GM18511 (cell line): ENCODE results near the gene OGG1.
A peak's percentile ranks its signal among the peaks of the same experiment; 100 is the strongest.

Experiments used
- ATAC-seq: cut with Tn5 transposase; IDR thresholded peaks from one replicate; pipeline ENCODE4 v1.9.1; 2021; ENCODE audit warnings: mild to moderate bottlenecking, moderate library complexity; ENCODE audit not compliant: unreplicated experiment

The OGG1 gene

GRCh38 chr3:9749645-9750555 is at the start of gene OGG1:
Gene OGG1 (plus strand): TSS chr3:9749952. CDS start chr3:9750287, 335 bp downstream.
- peak; percentile 95 for ATAC-seq

GRCh38 chr3:9700536-9700935 is 49.2 kb upstream of the OGG1 start:
- no peak for ATAC-seq

DNA sequence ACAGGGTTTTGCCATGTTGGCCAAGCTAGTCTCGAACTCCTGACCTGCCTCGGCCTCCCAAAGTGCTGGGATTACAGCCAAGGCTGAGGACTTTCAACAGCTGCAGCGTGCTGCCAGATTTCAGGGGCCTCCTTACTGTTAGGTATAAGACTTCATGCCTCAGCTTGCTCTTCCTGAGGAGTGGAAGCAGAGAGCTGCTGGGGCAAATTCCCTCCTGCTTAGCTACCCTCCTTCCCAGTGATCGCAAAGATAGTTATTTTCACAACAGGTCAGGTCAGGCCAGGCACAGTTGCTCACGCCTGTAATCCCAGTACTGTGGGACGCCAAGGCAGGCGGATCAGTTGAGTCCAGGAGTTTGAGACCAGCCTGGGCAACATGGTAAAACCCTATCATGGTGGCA is 48.7 kb upstream of the OGG1 start:
- no peak for ATAC-seq

GRCh38 chr3:9701711-9702110 is 48.0 kb upstream of the OGG1 start:
- no peak for ATAC-seq

DNA sequence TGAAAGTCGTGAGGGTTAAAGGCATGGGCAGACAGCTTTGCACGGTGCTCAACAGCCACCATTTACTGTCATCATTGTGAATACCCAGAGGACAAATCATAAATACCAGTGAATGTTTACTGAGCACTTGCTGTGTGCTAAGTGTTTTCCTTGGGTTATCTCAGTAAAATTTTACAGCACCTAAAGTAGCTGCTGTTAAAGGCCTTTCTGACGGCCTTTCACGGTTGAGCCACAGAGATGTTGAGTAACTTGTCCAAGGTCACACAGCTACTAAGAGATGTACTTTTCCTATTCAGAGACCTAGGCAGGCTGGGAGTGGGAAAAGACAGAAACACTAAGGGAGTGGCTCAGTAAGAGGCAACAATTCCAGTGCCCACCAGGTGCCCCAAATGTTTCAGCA is 46.5 kb upstream of the OGG1 start:
- no peak for ATAC-seq

DNA sequence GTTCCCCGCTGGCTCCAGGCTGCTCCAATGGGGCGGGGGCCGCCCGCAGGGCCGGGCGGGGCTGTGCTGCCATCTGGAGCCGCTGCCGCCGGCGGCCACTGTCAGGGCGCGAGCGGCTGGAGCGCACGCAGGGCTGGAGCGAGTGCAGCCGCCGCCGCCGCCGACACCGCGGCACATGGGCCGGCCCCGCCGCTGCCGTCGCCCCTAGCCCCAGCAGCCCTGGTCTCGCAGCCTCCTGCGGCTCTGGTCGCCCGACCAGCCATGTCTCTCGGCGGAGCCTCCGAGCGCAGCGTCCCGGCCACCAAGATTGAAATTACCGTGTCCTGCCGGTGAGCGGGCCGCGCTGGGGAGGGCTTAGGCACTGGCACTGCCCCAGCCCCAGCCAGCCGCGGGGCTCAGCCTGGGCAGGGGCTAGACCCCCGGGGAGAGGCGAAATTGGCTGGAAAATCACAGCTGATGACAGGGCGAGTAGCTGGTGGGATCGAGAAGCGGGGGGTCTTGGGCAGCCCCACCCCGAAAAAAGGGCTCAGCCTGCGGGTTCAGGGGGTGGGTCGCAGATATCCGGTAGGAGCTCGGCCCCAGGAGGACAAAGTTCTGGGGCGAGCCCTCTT is 45.9 kb upstream of the OGG1 start, which contains the start of gene CPNE9:
TSS of gene CPNE9 (plus strand) at position 98 of the 611 bp plus-strand sequence. CDS start at position 262, 164 bp downstream.
- no peak for ATAC-seq

- no peak for ATAC-seq
These were observed 45.1 kb upstream of the OGG1 start for GRCh38 chr3:9704347-9705322.

DNA sequence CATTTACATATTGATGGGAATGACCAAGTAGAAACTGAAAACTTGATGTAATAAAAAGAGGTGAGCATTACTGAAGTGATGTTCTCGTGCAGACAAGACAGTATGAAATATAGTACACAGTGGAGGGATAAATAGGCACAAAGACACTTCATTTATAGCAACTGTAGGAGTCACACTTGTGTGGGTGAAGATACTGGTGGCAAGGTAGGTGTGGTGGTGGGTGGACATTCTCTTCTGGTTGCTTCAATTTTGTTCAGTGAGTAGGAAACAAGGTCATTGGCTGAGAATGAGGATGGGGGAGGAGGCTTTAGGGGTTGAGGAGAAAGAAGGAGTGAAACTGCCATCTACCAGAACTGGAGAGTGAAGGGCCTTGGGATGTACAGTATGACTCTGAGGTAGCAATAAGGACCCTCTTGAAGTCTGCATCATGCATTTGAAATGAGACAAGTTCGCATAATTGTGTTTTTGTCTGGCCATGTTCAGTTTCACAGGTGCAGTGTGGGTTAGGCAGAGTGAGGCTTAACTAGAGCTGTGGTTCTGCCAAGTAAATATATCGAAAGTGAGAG is 39.5 kb upstream of the OGG1 start:
- ATAC-seq: no peak

DNA sequence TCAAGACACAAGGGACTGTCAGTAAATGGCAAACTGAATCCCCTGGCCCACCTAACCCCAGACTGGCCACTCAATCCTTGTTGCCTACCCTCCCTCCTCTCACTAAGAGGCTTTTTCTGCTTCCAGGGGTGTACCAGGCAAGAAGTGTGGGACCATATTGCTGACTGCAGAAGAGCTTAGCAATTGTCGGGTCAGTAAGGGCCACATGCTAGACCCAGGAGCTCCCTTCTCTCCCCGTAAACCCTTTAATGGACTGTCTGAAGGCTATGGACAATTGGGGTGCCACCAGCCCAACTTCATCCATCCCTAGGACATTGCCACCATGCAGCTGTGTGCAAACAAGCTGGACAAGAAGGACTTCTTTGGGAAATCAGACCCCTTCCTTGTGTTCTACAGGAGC is 37.3 kb upstream of the OGG1 start:
- no peak for ATAC-seq

DNA sequence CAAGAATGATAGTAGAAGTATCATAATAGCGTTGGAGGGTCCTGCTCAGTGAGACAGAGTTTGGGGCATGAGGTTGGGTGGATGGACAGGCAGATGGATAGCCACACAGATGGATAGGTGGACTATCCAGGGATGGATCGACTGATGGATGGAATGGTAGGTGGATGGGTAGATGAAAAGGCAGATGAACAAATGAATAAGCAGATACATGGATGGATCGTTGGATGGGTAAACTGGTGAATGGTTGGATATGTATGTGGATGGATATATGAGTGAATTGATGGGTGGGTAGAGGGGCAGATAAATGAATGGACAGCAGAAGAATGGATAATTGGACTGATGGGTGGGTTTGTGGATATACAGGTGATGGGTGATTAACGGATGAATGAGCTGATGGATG is 36.6 kb upstream of the OGG1 start:
- no peak for ATAC-seq

DNA sequence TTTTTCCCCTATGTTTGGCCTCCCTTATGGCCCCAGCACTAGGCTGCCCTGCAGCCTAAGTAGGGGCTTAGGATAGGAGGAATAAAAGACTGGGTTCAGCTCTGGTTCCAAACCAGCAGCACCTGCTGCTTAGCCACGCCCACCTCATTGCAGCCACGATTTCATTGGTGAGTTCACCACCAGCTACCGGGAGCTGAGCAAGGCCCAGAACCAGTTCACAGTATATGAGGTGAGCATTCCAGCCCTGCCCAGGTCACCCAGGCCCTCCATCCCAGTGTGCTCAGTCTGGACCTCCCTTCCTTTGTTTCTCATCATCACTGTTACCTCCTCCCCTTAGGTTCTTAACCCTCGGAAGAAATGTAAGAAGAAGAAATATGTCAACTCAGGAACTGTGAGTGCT is 34.6 kb upstream of the OGG1 start:
- ATAC-seq: no peak

GRCh38 chr3:9715764-9716437 is 33.9 kb upstream of the OGG1 start:
- no peak for ATAC-seq

GRCh38 chr3:9716801-9717555 is 32.8 kb upstream of the OGG1 start:
- no peak for ATAC-seq

DNA sequence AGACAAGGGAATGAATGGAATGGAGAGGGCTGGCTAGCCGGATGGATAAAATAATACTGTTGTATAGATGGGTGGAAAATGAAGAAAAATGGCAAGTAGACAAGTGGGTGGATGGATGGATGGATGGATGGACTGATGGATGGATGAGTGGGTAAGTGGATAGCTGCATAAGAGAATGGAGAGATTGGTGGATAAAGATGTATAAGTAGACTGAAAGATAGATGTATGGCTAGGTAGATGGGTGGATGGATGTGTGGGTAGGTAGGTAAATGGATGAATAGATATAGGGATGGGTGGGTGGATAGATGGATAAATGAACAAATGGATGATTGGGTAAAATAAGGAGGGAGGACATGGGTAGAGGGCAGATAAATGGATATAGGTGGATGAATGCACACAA is 32.2 kb upstream of the OGG1 start:
- ATAC-seq: no peak

DNA sequence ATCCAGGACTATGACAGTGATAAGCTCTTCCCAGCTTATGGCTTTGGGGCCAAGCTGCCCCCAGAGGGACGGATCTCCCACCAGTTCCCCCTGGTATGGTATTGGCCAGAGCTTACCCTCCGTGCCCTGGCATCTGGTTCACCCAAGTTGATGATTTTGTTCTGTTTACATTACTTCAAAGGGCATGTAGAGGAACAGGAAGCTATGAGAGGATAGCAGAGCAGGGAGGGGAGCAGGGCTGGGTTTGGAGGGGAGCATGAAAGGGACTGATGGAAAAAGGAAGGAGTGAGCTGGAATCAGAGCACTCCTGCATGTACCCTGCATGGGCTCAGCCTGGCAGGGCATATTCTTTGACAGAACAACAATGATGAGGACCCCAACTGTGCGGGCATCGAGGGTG is 31.6 kb upstream of the OGG1 start:
- ATAC-seq: no peak

GRCh38 chr3:9721015-9721699 is 28.6 kb upstream of the OGG1 start:
- ATAC-seq: no peak

GRCh38 chr3:9721700-9722060 is 28.1 kb upstream of the OGG1 start:
- no peak for ATAC-seq

DNA sequence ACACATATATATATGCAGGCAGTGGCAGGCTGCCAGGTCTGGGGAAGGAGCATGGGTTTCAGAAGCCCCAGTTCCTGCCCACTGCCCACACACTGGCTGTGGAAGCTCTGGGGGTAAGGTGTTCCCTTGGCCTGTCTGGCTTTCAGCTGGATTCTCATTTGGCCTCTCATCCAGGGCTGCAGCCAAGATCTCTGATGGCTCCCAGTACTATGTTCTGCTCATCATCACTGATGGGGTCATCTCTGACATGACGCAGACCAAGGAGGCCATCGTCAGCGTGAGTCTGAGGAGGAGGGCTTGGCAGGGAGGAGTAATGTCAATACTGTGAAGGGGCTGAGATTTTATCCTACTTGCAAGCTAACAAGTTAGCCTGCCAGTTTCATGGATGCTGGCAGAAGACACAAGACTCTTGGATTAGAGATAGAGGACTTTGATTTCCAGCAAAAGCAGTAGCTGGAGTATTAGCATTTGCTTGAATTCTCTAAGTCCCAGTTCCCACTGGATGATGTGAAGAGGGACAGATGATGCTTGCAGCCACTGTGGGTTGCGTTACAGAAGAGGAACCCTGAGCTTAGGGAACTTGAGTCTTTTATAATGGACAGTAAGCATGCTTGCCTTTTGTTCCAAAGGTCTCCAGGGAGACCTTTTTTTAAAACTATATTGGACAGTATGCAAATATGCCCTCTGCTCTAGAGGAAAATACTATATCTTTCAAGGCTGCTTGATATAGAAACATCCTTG is 23.8 kb upstream of the OGG1 start:
- ATAC-seq: no peak
